IPS-NIHi7 (cell line): ENCODE measurements around the gene NTNG2.

Experiments
- DNase-seq: peaks from one replicate; pipeline ENCODE4 v3.0.0; 2012; ENCODE audit warnings: mixed read lengths; ENCODE audit errors: extremely low spot score

The NTNG2 gene

GRCh38 chr9:132201780-132202703 lies 40.2 kb downstream of the NTNG2 start:
- peak; percentile 33 for DNase-seq

DNA sequence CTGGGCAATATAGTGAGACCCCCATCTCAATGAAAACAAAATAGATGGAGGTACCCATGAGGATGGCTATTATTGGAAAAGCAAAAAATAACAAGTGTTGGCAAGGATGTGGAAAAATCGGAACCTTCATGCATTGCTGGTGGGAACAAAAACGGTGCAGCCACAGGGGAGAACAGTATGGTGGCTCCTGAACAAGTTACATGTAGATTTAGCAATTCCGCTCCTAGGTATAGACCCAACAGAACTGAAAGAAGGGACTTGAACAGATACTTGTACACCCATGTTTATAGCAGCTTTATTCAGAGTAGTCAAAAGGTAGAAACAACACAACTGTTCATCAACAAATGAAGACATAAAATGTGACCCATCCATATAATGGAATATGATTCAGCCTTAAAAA lies 43.0 kb downstream of the NTNG2 start:
- no peak for DNase-seq

DNA sequence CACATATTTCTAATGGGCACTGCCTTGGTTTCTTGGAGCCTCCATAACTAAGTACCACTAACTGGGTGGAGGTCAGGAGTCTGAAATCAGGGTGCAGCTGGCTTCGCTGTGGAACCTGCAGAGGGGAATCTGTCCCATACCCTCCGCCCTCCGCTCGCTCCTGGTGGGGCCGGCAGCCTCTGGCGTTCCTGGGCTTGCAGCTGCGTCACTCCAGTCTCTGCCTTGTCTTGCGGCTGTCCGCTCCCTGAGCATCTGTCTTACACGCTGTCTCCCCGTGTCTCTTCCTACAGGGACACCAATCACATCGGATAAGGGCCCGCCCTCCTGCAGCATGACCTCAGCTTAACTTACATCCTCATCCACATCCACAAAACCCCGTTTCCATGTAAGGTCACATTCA lies 45.4 kb downstream of the NTNG2 start:
- DNase-seq: no peak

DNA sequence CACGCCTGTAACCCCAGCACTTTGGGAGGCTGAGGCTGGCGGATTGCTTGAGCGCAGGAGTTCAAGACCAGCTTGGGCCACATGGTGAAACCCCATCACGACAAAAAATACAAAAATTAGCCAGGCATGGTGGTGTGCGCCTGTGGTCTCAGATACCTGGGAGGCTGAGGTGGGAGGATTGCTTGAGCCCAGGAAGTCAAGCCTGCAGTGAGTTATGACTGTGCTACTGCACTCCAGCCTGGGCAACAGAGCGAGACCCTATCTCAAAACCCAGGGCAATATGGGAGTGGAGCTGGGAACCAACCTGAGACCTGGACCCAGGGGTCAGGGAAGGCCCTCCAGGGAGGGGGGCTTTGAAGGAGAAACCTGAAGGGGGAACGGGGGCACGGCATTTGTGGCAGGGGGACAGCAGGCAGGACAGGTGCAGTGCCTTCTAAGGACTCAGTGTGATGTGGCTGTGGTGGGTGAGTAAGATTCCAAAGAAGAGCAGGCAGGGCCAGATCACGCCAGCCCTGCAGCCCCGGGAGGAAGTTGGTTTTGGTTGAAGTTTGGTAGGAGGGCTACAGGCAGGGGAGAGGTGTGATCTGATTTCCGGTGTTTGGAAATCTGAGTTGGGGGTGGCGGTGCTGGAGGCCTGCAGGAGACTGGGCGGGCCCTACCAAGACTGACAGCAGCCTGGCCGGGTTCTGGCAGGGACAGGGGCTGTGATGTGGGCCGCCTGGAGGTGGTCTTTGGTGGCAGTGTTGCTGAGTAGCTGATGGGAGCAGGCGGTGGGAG lies 46.2 kb downstream of the NTNG2 start:
- peak; percentile 68 for DNase-seq

DNA sequence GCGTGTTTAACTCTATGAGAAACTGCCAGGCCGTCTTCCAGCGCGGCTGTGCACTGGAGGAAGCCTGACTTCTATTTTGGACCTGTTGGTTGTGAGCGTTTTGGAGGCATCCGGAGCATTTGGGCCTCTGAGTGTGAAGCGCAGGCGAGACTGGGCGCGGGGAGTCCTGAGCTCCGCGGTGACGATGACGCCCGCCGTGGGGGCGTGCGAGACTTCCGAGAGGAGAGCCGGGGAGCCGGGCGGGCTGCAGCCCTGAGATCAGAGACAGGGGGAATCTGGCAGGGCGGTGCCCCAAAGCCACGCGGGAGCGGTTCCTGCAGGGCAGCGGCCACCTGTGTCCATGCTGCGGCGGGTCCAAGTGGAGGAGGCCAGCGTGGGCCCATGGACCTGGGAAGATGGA lies 47.4 kb downstream of the NTNG2 start:
- DNase-seq: no peak

GRCh38 chr9:132210472-132211145 lies 48.8 kb downstream of the NTNG2 start:
- no peak for DNase-seq

GRCh38 chr9:132211570-132211969 lies 49.7 kb downstream of the NTNG2 start:
- no peak for DNase-seq

- DNase-seq: peak; percentile 84
Measured at GRCh38 chr9:132214027-132214622, 52.3 kb downstream of the NTNG2 start.

DNA sequence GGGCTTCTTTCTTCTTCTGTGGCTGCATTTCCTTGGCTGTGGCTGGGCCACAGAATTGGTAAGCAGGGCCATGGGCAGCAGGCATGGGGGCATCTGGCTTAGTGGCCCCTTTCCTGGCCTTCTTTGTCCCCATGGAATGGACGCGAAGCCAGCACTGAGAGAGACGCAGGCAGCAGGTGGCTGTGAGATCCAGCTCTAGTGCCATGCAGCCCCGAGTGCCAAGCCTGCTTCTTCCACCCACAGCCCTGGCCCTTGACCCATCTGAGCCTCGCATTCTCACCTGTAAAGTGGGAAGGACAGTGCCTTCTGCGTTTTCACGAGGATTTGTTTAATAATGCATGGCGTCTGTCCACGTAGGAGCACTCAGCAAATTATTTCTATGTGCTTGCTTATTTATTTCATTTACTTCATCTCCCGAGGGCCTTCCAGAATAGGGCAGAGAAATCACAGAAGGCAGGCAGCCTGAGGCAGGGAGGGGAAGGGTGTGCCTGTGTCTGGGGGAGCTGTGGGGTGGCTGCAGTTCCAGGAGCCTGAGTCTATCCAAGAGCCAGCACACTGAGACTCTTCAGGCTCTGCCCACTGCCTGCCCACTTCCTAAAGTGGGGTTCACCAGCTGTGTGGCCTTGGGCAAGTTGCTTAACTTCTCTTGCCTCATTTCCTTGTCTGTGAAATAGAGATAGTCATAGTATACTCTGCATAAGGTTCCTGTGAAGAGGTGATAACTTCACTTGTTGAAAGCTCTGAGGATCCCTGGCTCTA lies 55.2 kb downstream of the NTNG2 start:
- DNase-seq: no peak

DNA sequence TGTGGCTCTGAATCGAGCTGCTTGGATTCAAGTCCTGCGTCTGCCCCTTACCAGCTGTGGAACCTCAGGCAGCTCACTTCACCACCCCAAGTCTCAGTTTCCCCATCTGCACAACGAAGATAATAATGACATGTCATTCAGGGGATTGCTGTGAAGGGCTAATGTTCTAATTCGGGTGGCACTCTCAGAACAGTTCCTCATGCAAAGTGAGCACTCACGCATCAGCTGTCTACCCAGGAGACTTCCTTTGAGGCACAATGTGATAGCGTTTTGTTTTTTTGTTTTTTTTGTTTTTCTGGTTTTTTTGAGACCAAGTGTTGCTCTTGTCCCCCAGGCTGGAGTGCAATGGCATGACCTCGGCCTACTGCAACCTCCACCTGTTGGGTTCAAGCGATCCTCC lies 56.4 kb downstream of the NTNG2 start:
- DNase-seq: no peak

DNA sequence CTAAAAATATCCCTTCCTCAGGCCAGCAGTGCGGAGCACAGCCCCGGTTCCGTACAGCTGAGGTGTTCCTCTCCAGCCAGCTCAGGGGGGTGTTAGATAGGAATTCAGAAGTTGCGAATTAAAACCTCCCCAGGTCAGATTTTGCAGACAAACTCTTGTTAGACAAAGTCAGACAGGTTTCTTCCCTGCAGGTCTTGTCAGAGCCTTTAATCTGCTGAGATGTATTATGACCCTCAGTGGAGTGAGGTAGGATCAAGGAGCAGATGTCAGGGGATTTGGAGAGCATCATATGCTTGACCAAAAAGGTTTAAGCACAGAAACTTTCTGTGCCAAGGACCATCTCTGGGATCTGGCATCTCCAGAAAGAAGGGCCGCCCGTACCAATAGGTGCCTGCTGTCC lies 60.1 kb downstream of the NTNG2 start:
- DNase-seq: no peak

GRCh38 chr9:132224645-132225044 lies 62.8 kb downstream of the NTNG2 start:
- no peak for DNase-seq

- DNase-seq: no peak
Measured at GRCh38 chr9:132226571-132227430, 64.9 kb downstream of the NTNG2 start.

GRCh38 chr9:132228062-132228461 lies 66.2 kb downstream of the NTNG2 start:
- DNase-seq: no peak

GRCh38 chr9:132230605-132231004 lies 68.7 kb downstream of the NTNG2 start:
- no peak for DNase-seq

- no peak for DNase-seq
Measured at GRCh38 chr9:132231019-132231701, 69.3 kb downstream of the NTNG2 start.

- no peak for DNase-seq
Measured at GRCh38 chr9:132232522-132232921, 70.7 kb downstream of the NTNG2 start.

DNA sequence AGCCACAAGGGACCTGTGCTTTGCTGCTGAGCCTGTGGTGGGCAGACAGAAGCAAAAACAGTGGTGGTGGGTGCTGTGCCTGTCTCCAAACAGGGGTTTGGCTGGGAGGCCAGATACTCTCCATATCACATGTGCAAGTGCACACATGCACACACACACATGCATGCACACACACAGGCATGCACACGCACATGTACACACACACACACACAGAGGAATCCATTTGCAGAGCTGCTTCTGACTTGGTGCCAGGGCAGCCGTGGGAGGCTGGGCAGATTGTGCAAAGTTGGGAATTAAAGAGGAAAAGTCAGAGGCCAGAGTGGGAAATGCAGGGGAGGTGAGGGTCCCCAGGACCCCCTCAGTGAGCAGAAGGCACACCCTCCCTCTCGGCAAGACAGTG lies 71.3 kb downstream of the NTNG2 start:
- no peak for DNase-seq

DNA sequence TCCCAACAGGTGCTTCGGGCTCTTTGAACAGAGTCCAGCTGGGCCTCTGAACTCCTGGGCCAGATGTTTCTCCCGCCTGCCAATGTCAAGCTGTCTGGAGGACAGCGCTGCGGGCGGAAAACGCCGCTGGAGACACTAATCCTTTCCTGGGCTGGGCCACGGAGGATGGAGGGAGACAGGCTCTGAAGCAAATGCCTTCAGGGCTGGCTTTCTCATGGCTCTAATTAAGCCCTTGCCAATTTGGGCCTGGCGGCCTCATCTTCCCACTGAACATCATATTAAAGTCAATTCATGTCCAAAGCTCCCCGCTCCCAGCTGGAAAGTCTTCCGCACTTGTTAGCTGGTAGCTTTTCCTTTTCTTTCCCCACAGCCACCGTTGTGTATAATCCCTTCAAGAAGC lies 72.7 kb downstream of the NTNG2 start:
- DNase-seq: no peak

DNA sequence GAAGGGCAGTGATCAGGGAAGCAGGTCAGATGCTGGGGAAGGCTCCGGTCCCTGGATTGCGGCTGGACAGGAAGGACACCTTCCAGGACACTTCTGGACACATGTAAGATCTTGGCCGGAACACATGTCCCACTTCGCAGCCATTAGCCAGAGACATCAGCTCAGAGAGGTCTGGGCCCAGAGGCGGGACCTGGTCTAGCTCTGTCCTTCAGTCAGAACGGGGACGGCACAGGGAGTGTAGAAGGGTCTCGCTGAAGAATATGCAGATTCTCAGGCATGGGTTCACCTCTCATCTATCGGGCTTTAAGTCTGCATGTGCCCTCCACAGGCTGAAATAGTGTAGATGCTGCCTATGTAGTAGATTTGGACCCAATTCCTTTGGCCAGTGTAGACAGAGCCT lies 73.3 kb downstream of the NTNG2 start:
- no peak for DNase-seq
